DOHH2 (cell line): ENCODE measurements around the gene RBMS3.

ENCODE experiments used
- CTCF ChIP-seq: fragments of 200-600 bp; sonication (generic); IDR thresholded peaks from one replicate; pipeline ENCODE4 v1.5.1; 2014; ENCODE audit warnings: antibody characterized with exemption, mild to moderate bottlenecking, low read depth, low read length; ENCODE audit not compliant: poor library complexity, severe bottlenecking
- EZH2phosphoT487 ChIP-seq: fragments of 200-600 bp; sonication (generic); IDR thresholded peaks from 2 replicates; pipeline ENCODE4 v1.6.1; 2017; ENCODE audit warnings: borderline replicate concordance, mild to moderate bottlenecking, antibody characterized with exemption, low read length, moderate library complexity, mixed read lengths

- TF ChIP-seq CTCF = no peak
- no peak for TF ChIP-seq EZH2phosphoT487
Observed at GRCh38 chr3:29335943-29336342, 55.1 kb downstream of the RBMS3 start.
